GM18508 (cell line): Measurements from ENCODE around the gene AMOTL1.

Experiments used
- ATAC-seq: cut with Tn5 transposase; IDR thresholded peaks from one replicate; pipeline ENCODE4 v1.9.1; 2021; ENCODE audit warnings: moderate number of reproducible peaks; ENCODE audit not compliant: insufficient read depth, unreplicated experiment

Gene AMOTL1

GRCh38 chr11:94741022-94741679, 27.0 kb upstream of the AMOTL1 start:
- ATAC-seq: no peak

- ATAC-seq: no peak
These were observed 25.5 kb upstream of the AMOTL1 start for GRCh38 chr11:94742665-94743064.

- no peak for ATAC-seq
These were observed 21.4 kb upstream of the AMOTL1 start for GRCh38 chr11:94746721-94747120.

- no peak for ATAC-seq
These were observed 21.0 kb upstream of the AMOTL1 start for GRCh38 chr11:94747146-94747545.

- ATAC-seq: no peak
These were observed 20.5 kb upstream of the AMOTL1 start for GRCh38 chr11:94747601-94748041.

- ATAC-seq: no peak
These were observed 18.8 kb upstream of the AMOTL1 start for GRCh38 chr11:94749369-94749768.

- ATAC-seq: no peak
These were observed 17.6 kb upstream of the AMOTL1 start for GRCh38 chr11:94750319-94751217.

- no peak for ATAC-seq
These were observed 16.9 kb upstream of the AMOTL1 start for GRCh38 chr11:94751218-94751609.

GRCh38 chr11:94751786-94752185, 16.4 kb upstream of the AMOTL1 start:
- no peak for ATAC-seq

GRCh38 chr11:94753630-94754029, 14.5 kb upstream of the AMOTL1 start:
- no peak for ATAC-seq

GRCh38 chr11:94754335-94754734, 13.8 kb upstream of the AMOTL1 start:
- no peak for ATAC-seq

- ATAC-seq: no peak
These were observed 13.3 kb upstream of the AMOTL1 start for GRCh38 chr11:94754819-94755218.

GRCh38 chr11:94755494-94755893, 12.7 kb upstream of the AMOTL1 start:
- ATAC-seq: no peak

- ATAC-seq: peak; percentile 56
These were observed 11.0 kb upstream of the AMOTL1 start for GRCh38 chr11:94757037-94757735.

- ATAC-seq: no peak
These were observed 9.5 kb upstream of the AMOTL1 start for GRCh38 chr11:94758666-94759065.

- no peak for ATAC-seq
These were observed 8.6 kb upstream of the AMOTL1 start for GRCh38 chr11:94759522-94759921.

- ATAC-seq: no peak
These were observed 7.9 kb upstream of the AMOTL1 start for GRCh38 chr11:94760296-94760695.

GRCh38 chr11:94762208-94762607, 5.9 kb upstream of the AMOTL1 start:
- no peak for ATAC-seq

- no peak for ATAC-seq
These were observed 5.2 kb upstream of the AMOTL1 start for GRCh38 chr11:94762995-94763394.

GRCh38 chr11:94766713-94767206, 1.4 kb upstream of the AMOTL1 start:
- ATAC-seq: no peak

- ATAC-seq: no peak
These were observed 865 bp upstream of the AMOTL1 start for GRCh38 chr11:94767291-94767690.
